Measurements from ENCODE around the gene LDLRAP1. TPM values are rescaled to one million over a fixed set of nuclear protein-coding genes. Genes with fewer than 3 reads are reported as not detected.

LDLRAP1 gene
- total and polyA plus RNA-seq, 2 donors (not counting 3 experiments of a cell fraction or from before 2014, with no cell fraction given): 23.1 to 24.7 TPM

- Histone ChIP-seq H3K36me3 (ENCODE audit: control insufficient read depth in 2 of 2, extremely low read depth in 1 of 2, insufficient read depth in 2 of 2, low read length in 2 of 2) (no peaks in the 10 kb centered on the region), H3K4me3 (replicated peaks in 1 of 3; ENCODE audit: insufficient read depth in 1 of 3, low read depth in 1 of 3, low read length in 3 of 3) (no peak overlapping the region), H3K4me1 (ENCODE audit: control insufficient read depth, extremely low read depth, insufficient read depth, low read length) (peaks cover 11% of the 10 kb centered on the region), H3K27me3 (ENCODE audit: control insufficient read depth in 2 of 2, insufficient read depth in 2 of 2, low read length in 2 of 2) (no peaks in the 10 kb centered on the region), H4K20me1 (replicated peaks; ENCODE audit: control insufficient read depth, extremely low read depth, insufficient read depth, low read length) (no peaks in the 10 kb centered on the region), H2AFZ (ENCODE audit: low read depth, low read length) (no peak overlapping the region), H3K79me2 (ENCODE audit: control insufficient read depth, insufficient read depth, low read length) (no peaks in the 10 kb centered on the region), H3K9me3 (replicated peaks; ENCODE audit: control insufficient read depth, insufficient read depth, low read length) (no peaks in the 10 kb centered on the region), H3K9ac (replicated peaks; ENCODE audit: extremely low read depth, insufficient read depth, low read length) (no peak overlapping the region), H3K9me1 (replicated peaks; ENCODE audit: control insufficient read depth, extremely low read depth, insufficient read depth, low read length) (no peaks in the 10 kb centered on the region), H3K27ac (ENCODE audit: insufficient read depth, low read depth, low read length) (no peak overlapping the region), H3K4me2 (ENCODE audit: insufficient read depth, low read length) (no peak overlapping the region)
- ChIA-PET CTCF (interaction anchor here (0.6 to 0.9 kb wide), 2 partner anchors 10 to 101 kb away, joined by 3 read pairs; no protein-coding TSS in a partner anchor), POLR2A (no interaction called here)
- dilution Hi-C loops (cut with MboI; ENCODE audit: extremely low pct_ligation_motif_present, low sequenced_read_pairs) (no loop called here), intact Hi-C loops (cut with micrococcal nuclease) (no loop called here)
- BruUV-seq (replicated peaks): no TSS peak
- no peak for TF ChIP-seq MYC (IDR thresholded peaks at IDR 0.05; ENCODE audit: low read depth, low read length)
- TF ChIP-seq GATA2 (IDR thresholded peaks at IDR 0.05; ENCODE audit: insufficient read depth, insufficient read length, low read depth, low read length): no peak
- no peak for TF ChIP-seq JUN (IDR thresholded peaks at IDR 0.05; ENCODE audit: borderline replicate concordance, insufficient read depth, insufficient read length, low read depth)
- TF ChIP-seq POLR2AphosphoS5 (IDR thresholded peaks at IDR 0.05; ENCODE audit: insufficient read depth, low read depth, low read length): no peak
- TF ChIP-seq FOS (IDR thresholded peaks at IDR 0.05; ENCODE audit: borderline replicate concordance, insufficient read depth, low read length): no peak
- TF ChIP-seq CTCF (IDR thresholded peaks at IDR 0.05; ENCODE audit: extremely low read depth in 1 of 2, insufficient read depth in 1 of 2, low read depth in 1 of 2, low read length in 2 of 2): no peak
- no peak for TF ChIP-seq MAX (IDR thresholded peaks at IDR 0.05; ENCODE audit: insufficient read depth, insufficient read length)
- TF ChIP-seq POLR2A (IDR thresholded peaks at IDR 0.05; ENCODE audit: low read depth, low read length): no peak
- TF ChIP-seq EZH2 (IDR thresholded peaks at IDR 0.05; ENCODE audit: borderline replicate concordance, low read depth, low read length, severe bottlenecking): no peak
- DNase-seq (ENCODE audit: low read depth, low spot score): no peak
- no peak for FAIRE-seq
These were observed 13.0 kb upstream of the LDLRAP1 start for GRCh38 chr1:25530186-25531081.

Data from endothelial cell of umbilical vein (primary cell).